Left hindlimb (tissue), 1 donor: Measurements from ENCODE around the gene TICRR.

Source experiments
- DNase-seq: peaks from one replicate; pipeline ENCODE4 v3.0.0-alpha.2; 2018

TICRR gene

DNA sequence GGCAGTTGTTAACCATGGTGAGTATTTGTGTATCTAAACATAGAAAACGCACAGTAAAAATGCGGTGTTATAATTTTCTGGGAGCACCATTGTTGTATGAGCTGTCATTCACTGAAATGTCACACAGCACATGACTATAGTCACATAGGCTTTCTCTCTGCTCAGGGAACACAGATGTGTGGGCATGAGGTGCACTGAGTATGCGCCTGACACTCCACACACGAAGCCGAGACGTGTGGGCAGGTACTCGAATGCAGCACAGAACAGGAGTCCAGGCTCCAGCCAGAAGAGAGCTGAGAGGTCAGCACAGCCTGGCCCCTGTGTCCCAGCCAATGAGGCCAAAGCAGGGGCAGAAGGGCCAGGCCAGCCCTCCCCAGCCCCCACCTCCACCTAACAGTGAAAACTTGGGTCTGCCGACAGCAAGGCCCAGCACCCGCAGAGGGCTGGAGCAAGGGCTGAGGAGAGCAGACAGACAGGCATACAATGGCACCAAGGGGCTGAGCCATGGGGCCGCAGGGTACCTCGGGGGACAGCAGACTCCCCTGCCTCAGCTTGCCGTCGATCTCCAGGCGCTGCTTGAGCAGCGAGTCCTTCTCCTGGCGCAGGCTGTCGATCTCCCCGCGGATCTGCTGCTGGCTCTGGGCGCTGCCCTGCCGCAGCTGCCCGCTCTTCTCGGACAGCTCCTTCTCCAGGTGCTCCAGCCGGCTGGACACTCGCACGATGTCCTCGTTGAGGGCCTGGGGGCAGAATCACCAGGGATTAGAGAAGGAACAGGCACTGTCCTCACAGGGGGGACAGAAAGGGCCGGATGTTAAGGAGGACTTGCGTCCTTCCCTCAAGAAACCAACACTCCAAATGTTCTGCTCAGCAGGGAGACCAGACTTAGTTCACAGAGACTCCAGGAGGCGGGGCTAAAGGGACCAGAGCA, 56.0 kb downstream of the TICRR start:
- DNase-seq = peak; percentile 23

DNA sequence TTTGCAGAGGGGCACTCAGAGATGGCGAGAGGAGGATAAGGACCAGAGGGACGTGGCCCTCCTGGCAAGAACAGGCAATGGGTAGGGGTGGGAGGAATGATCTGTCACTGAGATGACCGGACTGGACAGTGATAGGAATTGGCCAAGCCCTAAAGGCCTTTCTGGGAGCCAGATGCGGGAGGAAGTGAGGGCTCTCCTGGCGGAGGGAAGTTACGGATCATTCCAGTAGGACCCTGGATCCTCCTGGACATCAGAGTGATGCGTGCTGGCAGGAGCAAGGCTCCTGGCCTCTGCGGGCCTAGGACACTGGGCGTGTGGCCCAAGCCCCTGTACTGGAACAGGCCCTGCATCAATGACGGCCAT, 56.6 kb downstream of the TICRR start:
- DNase-seq = no peak

DNA sequence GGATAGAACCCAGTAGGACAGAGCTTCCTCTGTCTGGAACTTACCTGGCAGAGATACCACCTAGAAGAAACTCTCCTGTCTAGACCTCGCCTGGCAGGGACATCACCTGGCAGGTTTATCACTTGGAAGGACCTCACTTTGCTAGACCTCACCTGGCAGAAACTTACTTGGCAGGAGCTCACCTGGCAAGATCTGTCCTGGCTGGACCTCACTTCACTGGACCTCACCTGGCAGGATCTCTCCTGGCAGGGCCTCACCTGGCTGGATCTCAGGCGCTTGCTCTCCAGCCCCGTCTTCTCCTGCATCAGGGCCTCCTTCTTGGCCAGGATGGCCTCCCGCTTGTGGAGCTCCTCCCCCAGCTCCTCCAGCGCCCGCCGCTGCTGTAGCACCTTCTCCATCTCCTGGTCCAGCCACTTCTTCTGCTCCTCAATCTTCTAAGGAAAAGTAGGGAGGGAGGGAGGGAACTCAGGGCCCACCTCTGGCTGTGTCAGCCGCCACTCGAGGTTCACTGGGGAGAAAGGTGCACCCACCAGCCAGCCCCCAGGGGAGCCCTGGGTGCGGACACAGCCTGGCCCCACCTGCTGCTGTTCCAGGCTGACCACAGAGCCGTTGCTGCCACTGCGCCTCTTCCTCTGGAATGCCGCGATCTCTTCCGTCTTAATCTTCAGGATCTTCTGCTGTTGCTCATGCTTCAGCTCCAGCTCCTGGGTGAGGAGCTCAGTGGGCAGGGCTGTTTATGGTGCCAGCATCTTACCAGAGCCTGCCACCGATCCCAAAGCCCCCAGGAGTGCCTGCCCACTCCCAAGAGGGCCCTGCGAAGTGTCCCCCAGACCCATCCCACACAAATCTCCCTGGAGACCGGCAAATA, 57.5 kb downstream of the TICRR start:
- DNase-seq = peak; percentile 16

DNA sequence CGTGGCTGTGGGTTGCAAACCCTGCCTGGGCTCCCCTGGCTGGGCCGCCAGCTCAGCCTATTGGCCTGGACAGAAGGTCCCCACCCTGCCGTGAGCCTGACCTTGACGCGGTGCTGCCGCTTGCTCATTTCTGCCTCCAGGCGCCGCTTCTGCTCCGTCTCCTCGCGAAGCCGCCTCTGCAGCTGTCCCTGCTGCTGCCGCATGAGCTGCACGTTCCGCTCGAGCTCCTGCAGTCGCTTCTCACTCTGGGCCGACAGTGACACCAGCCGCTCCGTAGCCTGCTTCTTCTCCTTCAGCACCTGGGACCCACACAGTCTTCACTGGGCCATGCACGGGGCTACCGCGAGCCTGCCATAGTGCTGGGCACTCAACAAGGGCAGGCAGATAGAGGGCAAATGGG, 58.3 kb downstream of the TICRR start:
- no peak for DNase-seq

DNA sequence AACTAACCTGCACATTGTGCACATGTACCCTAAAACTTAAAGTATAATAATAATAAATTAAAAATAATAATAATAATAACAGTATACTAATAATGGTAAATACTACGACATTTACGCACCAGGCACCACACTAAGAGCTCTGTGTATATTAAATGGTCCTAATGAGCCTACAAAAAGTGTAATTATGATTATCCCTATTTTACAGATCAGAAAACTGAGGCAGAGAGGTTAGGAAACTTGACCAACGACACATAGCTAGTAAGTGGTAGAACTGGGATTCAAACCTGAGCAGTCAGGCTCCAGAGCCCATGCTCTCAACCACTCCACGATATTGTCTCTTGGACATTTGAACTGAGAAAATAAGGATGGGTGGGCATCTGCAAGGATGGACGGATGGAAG, 65.0 kb downstream of the TICRR start:
- DNase-seq = no peak

DNA sequence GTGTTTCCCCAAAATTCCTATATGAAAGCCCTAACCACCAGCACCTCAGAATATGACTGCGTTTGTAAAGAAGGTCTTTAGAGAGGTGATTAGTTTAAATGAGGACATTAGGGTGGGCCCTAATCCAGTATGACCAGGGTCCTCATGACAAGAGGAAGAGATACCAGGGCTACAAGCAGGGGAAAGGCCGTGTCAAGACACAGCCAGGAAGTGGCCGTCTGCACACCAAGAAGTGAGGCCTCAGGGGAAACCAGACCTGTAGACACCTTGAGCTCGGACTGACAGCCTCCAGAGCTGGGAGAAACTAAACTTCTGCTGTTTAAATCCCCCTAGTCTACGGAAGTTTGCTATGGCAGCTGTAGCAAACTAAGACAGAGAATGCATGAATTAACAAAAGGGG, 65.8 kb downstream of the TICRR start:
- DNase-seq = no peak

DNA sequence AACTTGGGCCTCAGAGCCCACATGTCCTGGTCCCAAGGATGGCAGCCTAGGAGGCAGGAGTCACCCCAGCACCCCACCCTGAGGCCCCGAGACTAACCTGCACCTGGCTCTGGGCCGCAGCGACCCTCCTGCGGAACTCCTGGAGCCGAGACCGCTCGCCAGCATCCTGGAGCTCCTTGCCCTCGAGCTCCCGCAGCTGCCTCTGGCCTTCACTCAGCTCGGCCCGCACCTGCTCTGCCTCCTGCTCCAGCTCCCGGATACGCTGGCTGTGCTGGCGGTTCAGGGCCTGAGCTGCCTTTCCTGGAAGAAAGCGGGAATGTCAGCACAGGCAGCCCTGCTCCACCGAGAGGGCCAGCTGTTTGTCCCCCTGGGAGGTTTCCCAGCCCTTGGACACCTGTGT, 66.8 kb downstream of the TICRR start:
- DNase-seq = peak; percentile 32

DNA sequence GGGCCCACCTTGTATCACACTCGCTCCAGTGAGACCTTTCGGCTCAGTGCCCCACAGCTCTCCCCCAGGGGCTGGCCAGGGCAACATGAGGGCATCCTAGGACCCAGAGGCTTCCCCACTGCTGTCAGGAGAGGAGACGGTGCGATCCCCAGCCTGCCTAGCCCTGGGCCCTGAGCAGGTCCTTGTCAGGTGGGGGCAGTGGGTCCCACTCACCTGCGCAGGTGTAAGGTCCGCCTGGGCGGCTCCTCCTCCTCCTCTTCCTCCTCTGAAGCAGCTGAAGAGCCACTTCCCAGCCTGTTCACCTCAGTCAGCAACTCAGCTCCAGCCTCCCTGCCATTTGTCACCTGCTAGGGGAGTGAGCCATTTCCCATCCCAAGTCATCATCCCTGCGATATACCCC, 70.4 kb downstream of the TICRR start:
- peak; percentile 30 for DNase-seq

DNA sequence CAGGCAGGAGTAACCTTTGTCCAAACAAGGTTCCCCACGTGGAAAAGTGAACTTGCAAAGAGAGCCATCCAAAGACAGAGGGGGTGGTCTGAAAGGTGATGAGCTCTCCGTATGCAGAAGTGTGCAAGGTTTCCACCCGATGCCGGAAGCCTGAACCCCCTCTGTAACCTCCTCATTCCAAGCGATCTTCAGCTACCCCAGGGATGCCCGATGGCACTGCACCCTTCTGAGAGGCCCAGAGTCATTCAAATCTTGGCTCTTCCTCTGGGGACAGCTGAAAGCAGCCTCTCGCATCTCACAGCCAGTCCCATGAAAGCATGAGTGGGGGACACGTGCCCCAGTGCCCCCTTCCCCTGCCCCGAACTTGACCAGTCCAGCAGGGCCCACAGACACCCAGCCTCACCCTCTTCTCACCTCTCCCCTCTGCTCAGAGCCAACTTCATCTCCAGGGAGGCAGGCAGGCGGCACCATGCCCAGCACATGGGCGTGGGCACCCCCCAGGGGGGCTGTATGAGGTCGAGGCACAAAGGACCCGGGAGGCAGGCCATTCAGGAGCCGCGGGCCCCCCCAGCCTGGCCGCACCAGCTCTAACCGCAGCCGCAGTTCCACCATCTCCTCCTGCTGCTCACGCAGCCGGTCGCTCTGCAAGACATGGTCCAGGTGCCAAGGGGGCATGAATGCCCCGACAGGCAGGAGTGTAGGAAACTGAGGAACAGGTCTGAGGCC, 71.3 kb downstream of the TICRR start:
- DNase-seq = peak; percentile 23

DNA sequence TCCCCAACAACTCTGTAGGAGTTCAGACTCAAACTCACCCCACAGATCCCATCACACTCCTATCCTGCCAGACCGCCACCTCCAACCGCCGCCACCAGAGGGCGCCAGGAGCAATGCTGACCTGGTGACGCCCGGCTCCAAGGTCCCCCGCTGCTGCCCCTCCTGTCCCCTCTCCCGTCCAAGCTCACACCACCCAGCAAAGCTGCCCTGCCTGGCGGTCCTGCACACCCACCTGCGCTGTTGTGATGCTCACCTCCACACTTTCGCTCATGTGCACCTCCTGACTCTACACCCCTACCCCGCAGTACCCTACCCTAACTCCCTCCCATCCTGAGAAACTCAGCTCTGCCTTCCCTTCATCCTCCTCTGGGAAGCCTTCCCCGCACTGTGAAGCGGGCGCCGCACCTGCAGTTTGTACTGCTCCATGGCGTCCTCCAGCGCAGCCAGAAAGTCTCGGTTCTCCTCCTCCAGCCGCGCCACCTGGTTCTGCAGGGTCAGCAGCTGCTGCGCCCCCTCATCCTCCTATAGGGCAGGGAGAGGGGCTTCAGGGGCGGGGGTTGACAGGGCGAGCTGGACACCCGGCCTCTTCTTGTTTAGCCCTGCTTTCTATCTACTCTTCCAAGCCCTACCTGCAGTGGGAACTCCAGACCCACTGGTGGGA, 72.1 kb downstream of the TICRR start:
- peak; percentile 65 for DNase-seq

DNA sequence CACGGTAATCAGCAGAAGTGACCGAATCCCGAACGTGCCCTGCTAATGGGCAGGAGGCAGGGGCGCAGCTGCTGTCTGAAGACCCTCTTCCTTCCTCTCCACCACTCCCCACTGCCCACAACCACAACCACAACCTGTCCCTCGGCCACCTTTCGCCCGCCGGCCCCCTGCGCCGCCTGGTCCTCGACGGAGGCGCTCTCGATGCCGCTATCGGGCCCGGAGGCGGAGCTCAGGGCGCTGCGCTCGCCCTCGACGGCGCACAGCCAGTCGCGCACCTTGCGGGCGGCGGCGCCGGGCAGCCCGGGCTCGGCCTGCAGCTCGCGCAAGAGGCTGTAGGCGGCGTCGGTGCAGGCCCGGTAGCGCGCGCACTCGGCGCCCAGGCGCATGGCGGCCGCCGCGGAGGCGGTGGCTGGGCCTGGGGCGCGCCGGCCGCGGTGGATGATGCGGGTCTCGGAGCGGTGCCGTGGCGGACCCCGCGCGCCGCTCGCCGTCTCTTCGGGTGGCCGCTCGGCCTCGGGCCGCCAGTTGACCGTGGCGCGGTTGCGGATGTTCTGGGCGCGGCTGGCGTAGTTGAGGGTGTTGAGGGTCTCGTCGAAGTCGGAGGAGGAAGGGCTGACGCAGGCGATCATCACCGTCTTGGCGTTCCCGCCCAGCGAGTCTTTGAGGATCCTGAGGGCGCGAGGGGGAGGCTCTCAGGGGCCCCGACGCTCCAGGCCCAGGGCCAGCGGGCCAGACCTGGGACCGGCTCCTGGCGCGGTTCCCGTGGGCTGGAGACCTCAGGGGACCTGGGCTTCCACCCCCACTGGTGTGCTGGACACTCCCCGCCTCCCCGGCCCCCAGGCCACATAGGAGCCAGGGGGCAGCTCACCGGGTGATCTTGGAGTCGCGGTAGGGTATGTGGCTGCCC, 73.1 kb downstream of the TICRR start:
- DNase-seq = peak; percentile 29

DNA sequence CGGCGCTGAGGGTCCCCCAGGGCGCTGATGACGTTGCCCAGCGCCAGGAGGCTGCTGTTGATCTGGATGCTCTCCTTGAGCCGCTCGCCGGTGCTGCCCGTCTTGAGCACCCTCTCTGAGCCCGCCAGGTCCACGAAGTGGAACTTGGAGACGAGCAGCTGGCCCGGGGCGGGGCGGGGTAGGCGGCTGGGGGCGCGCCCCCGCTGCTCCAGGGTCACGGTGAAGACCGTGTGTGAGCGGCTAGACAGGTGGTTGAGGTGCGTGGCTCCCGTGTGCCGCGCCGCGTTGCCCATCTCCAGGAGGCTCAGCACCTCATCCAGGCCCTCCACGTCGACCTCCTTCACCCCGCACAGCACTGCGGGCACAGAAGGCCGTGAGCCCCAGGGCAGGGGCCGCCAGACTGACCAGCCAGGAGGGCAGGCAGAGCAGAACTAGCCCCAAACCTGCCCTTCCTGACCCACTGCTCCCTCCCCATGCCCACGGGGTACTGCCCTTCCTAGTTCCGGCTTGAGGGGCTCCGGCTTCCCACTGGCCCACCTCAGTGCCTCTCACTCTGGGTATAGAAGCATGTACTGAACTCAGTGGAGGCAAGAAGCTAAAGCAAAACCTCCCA, 73.8 kb downstream of the TICRR start:
- no peak for DNase-seq

DNA sequence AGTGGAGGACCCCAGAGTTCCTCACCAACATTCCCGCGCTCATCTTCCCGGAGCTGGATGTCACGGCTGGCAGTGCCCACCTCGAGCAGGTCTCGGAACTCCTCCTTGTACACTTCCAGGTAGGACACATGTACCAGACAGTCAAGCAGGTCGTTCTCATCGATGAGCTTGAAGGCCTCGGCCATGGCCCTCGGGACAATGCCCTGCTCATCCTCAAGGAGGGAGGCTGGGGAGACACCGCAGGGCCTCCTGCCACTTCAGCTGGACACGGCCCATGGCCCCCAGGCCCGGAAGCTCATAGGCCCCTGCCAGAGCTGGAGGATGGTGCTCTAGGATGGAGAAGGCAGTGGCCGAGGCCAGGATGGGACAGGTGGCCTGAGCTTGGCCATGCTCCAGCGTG, 74.4 kb downstream of the TICRR start:
- DNase-seq = no peak

DNA sequence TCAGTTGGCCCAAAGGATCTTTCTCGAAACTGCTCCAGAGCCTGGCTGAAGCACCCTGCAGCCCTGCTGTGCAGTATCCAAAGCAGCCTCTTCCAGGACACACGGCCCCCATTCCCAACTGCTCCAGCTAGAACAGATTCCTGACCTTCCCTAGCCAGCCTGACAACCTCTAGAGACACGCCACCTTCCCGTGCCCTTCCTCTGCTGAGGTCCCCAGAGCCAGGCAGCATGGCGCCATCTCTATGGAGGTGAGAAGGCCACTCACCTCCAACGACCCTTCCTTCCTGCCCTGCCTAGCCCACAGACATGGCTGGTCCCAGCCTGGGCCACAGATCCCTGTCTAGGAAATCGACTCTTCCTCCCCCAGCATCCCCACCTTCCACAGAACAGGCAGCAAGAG, 76.9 kb downstream of the TICRR start:
- peak; percentile 7 for DNase-seq

DNA sequence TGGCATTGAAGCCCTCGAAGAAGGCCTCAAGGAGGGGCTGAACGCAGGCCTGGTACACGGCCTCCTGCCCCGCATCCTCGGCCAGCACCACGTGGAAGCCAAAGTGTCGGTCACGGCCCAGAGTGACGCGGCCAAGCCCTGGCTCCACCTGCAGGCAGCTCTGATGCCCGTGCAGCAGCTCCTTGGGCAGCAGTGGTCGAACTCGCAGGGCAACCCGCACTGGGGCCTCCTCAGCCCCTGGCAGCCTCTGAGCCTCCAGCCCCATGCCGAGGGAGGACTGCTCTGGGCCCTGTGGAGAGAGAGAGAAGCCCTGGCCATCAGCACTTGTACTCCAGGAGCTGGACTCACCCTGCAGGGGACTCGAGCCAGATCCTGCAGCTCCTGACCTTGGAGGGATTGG, 77.4 kb downstream of the TICRR start:
- DNase-seq = peak; percentile 18

DNA sequence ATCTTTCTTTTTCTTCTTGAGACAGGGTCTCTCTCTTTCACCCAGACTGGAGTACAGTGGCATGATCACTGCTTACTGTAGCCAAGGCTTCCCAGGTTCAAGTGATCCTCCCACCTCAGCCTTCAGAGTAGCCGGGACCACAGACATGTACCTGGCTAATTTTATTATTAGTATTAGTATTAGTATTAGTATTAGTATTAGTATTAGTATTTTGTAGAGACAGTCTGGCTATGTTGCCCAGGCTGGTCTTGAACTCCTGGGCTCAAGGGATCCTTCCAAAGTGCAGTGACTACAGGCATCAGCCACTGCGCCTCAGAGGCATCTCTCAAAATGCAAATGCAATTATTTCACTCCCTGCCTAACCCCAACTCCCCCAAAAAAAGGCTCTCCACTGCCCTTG, 78.3 kb downstream of the TICRR start:
- no peak for DNase-seq

DNA sequence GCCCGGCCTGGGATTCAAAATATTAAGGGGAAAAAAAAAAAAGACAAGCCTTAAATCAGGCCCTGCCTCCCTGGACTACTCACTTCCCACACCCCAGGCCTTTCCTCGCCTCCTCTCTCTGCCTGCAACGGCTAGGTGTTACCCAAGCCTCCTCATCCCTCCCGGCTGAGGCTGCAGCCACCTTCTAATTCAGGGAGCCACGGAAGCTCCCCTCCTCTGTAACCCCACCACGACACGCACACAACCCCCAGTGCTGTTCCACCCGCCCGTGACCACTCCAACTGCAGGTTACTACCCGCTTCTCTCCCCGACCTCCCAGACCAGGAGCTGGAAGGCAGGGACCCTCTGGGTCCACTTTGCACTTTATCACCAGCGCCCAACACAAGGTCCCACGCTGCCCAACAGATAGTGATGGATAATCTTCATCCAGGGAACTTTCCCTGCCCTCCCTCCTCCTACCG, 79.1 kb downstream of the TICRR start:
- peak; percentile 9 for DNase-seq

DNA sequence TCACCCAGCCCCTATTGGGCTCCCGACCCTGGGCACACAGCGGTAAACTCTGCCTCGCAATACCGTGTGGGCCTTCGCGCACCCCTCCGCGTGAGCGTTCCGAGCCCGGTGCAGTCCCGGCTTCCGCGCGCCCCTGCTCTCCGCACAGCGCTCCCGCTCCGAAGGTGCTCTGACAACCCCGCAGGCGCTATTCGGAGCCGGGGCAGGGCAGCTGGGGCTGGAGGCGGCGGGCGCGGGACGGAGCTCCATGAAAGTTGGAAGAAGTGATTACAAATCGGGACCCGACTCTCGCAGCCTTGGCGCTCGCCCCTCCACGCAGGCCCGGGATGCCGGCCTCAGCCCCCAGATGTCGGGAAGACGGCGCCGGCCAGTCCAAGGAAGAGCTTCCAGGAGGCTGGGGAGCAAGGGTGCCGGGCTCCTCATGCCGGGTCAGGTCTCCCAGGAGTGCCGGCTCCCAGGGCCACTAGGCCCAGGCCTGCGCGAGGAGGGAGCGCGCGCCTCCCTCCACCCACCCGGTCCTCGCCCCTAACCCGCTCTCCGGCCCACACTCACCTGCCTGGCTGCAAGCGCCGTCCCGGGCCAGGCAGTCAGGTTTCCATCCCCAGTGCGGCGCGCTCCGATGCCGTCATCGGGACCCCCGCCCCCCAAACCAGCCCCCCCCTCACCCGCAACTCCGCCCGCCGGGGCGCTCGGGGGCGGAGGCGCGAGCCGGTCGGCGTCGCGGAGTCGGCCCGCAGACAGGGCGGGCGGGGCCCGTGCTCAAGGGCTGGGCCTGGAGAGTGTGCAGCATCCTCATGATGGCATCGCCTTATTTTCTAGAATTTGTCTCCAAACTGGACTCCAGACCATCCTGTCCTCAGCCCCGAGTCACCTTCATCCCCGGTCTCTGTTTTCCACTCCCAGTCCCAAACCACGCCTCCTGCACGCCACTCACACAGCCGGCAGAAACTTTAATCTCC, 79.9 kb downstream of the TICRR start, which contains the start of gene KIF7:
Gene KIF7, minus strand, starts transcription at position 621 of the 959 bp plus-strand sequence. CDS start 2,537 bp downstream, outside the sequence.
- peak; percentile 88 for DNase-seq

DNA sequence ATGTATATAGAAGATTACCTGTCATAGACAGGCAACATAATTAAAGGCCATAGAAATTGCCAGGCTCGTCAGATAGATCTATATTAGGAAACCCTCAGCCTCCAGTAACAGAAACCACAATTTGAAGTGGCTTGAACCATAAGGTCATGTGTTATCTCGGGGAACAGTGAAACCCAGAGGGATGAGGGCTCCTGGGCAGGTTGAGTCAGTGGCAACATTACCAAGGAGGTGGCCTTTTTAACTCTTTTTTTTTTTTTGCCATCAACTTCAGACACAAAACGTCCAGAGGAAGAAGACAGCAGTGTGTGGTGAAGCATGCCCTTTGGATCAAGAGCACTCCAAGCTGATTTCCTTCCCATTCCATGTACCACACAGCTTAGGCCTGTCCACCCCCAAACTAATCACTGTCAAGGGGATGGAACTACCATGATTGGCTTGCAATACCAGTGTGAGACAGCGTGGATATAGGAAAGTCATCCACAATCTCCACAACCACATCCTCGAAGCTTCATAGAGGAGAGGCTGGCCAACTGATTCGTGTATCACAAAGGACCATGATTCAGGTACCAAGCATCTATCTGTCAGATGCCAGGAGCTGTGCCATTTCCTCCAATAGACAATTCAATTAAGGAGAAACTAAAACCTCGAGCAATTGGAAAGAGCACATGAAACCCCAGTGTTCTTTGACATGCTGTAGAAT, 81.0 kb downstream of the TICRR start:
- DNase-seq = no peak
